ENCODE results near the gene MTCH1. TPM values are rescaled to one million over a fixed set of nuclear protein-coding genes. Genes with fewer than 3 reads are reported as not detected.

Gene MTCH1
- total RNA-seq, 2 donors from 2014 or later, result 226 to 235 TPM

DNA sequence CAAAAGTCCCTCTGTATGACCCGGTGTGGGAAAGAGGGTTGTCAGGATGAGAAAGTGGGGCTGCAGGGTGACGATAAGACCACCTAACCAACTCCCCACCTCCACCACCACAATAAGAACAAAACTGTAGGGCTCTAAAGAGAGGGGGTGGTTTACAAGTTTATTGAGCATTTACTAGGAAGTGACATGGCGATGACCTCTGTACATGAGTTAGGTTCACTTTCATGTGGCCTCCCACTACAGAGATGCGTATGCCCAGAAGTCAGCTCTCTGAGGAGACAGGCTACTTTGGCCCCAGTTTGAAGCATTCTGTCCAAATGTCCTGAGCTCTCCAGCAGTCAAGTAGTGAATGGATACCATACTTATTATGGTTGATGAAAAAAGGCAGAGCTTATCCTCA, 60.2 kb downstream of the MTCH1 start:
- Histone ChIP-seq H3K9me3 (ENCODE audit: control insufficient read depth, low read length) (no peaks in the 10 kb centered on the region), H3K9ac (ENCODE audit: extremely low read depth, low read length, poor library complexity, severe bottlenecking) (no peak overlapping the region), H3K27ac (ENCODE audit: low read depth, low read length) (no peak overlapping the region), H3K4me3 (ENCODE audit: low read length) (no peak overlapping the region), H3K27me3 (ENCODE audit: control insufficient read depth, insufficient read depth, low read length, poor library complexity, severe bottlenecking) (no peaks in the 10 kb centered on the region), H3K36me3 (ENCODE audit: control insufficient read depth, insufficient read depth, low read length) (no peaks in the 10 kb centered on the region), H3K4me1 (ENCODE audit: control insufficient read depth, insufficient read depth, low read length) (no peaks in the 10 kb centered on the region)
- Mint-ChIP-seq H3K27me3 (ENCODE audit: insufficient read depth) (peaks cover 12% of the 10 kb centered on the region), H3K4me3 (no peak overlapping the region), H3K36me3 (ENCODE audit: low read depth) (peaks cover 3% of the 10 kb centered on the region), H3K27ac (no peak overlapping the region), H3K9me3 (no peaks in the 10 kb centered on the region), H3K4me1 (peaks cover 6% of the 10 kb centered on the region)
- TF ChIP-seq, protein P1, sequence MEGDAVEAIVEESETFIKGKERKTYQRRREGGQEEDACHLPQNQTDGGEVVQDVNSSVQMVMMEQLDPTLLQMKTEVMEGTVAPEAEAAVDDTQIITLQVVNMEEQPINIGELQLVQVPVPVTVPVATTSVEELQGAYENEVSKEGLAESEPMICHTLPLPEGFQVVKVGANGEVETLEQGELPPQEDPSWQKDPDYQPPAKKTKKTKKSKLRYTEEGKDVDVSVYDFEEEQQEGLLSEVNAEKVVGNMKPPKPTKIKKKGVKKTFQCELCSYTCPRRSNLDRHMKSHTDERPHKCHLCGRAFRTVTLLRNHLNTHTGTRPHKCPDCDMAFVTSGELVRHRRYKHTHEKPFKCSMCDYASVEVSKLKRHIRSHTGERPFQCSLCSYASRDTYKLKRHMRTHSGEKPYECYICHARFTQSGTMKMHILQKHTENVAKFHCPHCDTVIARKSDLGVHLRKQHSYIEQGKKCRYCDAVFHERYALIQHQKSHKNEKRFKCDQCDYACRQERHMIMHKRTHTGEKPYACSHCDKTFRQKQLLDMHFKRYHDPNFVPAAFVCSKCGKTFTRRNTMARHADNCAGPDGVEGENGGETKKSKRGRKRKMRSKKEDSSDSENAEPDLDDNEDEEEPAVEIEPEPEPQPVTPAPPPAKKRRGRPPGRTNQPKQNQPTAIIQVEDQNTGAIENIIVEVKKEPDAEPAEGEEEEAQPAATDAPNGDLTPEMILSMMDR (conservative IDR thresholded peaks at IDR 0.05), result no peak
- no peak for DNase-seq
- 98 to 100% methylated on average over 1 to 2 of the region's 4 CpGs for WGBS, 2 experiments (ENCODE audit: insufficient coverage in 1 of 2, insufficient read length in 1 of 2)

DNA sequence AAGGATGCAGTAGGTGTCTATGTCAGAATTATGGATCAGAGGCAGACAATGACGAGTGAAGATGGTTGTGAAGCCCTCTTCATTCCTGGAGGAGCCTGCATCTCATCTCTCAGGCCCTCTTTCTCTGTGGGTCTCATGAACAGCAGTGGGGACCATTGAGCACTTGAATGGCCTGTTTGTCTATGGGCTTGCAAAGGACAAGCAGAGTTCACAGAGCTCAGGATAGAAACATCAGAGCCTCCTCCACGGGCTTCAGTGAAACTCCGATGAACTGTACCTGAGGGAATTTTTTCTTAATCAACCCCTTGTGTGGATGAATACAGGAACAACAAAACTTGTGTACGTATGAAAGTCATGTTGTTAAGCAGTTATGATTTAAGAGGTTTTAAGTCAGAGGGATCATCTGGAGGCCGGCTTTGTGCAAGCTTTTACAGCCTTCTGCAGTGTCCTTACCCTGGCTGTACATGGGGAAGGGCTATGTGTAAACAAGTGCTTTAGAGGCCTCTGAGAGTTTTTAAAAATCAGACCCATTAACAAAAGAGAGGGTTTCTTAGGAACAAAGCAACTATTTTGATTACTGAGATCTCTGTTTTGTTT, 61.1 kb downstream of the MTCH1 start:
- Histone ChIP-seq H3K4me3 (ENCODE audit: low read length) (no peak overlapping the region), H3K9ac (ENCODE audit: extremely low read depth, low read length, poor library complexity, severe bottlenecking) (no peak overlapping the region), H3K27me3 (ENCODE audit: control insufficient read depth, insufficient read depth, low read length, poor library complexity, severe bottlenecking) (no peaks in the 10 kb centered on the region), H3K27ac (ENCODE audit: low read depth, low read length) (no peak overlapping the region), H3K36me3 (ENCODE audit: control insufficient read depth, insufficient read depth, low read length) (no peaks in the 10 kb centered on the region), H3K9me3 (ENCODE audit: control insufficient read depth, low read length) (no peaks in the 10 kb centered on the region), H3K4me1 (ENCODE audit: control insufficient read depth, insufficient read depth, low read length) (no peaks in the 10 kb centered on the region)
- H3K4me1 Mint-ChIP-seq, result peaks cover 6% of the 10 kb centered on the region
- H3K27me3 Mint-ChIP-seq (ENCODE audit: insufficient read depth), result peaks cover 8% of the 10 kb centered on the region
- no peak for DNase-seq
- H3K4me3 Mint-ChIP-seq, result no peak overlapping the region
- 92 to 94% methylated on average over 5 of the region's 5 CpGs for WGBS, 2 experiments (ENCODE audit: insufficient coverage in 1 of 2, insufficient read length in 1 of 2)
- H3K36me3 Mint-ChIP-seq (ENCODE audit: low read depth), result peaks cover 3% of the 10 kb centered on the region
- TF ChIP-seq, protein P1 (conservative IDR thresholded peaks at IDR 0.05), result no peak
- H3K27ac Mint-ChIP-seq, result no peak overlapping the region
- no peaks in the 10 kb centered on the region for H3K9me3 Mint-ChIP-seq

- Mint-ChIP-seq H3K27ac (no peak overlapping the region), H3K9me3 (no peaks in the 10 kb centered on the region), H3K27me3 (ENCODE audit: insufficient read depth) (peaks cover 8% of the 10 kb centered on the region), H3K4me1 (peaks cover 6% of the 10 kb centered on the region), H3K36me3 (ENCODE audit: low read depth) (peaks cover 3% of the 10 kb centered on the region), H3K4me3 (no peak overlapping the region)
- Histone ChIP-seq H3K4me1 (ENCODE audit: control insufficient read depth, insufficient read depth, low read length) (no peaks in the 10 kb centered on the region), H3K36me3 (ENCODE audit: control insufficient read depth, insufficient read depth, low read length) (no peaks in the 10 kb centered on the region), H3K4me3 (ENCODE audit: low read length) (no peak overlapping the region), H3K9ac (ENCODE audit: extremely low read depth, low read length, poor library complexity, severe bottlenecking) (no peak overlapping the region), H3K27ac (ENCODE audit: low read depth, low read length) (no peak overlapping the region), H3K9me3 (ENCODE audit: control insufficient read depth, low read length) (no peaks in the 10 kb centered on the region), H3K27me3 (ENCODE audit: control insufficient read depth, insufficient read depth, low read length, poor library complexity, severe bottlenecking) (no peaks in the 10 kb centered on the region)
- 96% methylated on average over 4 of the region's 4 CpGs; no CpG with 5 or more reads in 1 of the 2 experiments for WGBS, 2 experiments (ENCODE audit: insufficient coverage in 1 of 2, insufficient read length in 1 of 2)
- TF ChIP-seq, protein P1 (conservative IDR thresholded peaks at IDR 0.05), result no peak
- DNase-seq, result no peak
Measured at GRCh38 chr6:36924131-36924530, 61.9 kb downstream of the MTCH1 start.
